Mesendoderm (in vitro differentiated cells): ENCODE data around the gene PRDM1.

Experiments used
- DNase-seq: peaks from one replicate; pipeline ENCODE4 v3.0.0; 2013
- H2AK5ac ChIP-seq: 2 replicates; pipeline ENCODE4 v1.6.1; 2013; ENCODE audit warnings: low read length, inconsistent platforms
- H2BK120ac ChIP-seq: 2 replicates; pipeline ENCODE4 v1.6.1; 2013; ENCODE audit warnings: low read depth, mild to moderate bottlenecking, low read length, moderate library complexity, mixed read lengths
- H2BK15ac ChIP-seq: replicated peaks from 2 replicates; pipeline ENCODE4 v1.6.1; 2013; ENCODE audit warnings: low read depth, mild to moderate bottlenecking, moderate library complexity
- H2BK5ac ChIP-seq: 2 replicates; pipeline ENCODE4 v1.6.1; 2013; ENCODE audit warnings: low read length, inconsistent platforms
- H3K18ac ChIP-seq: 2 replicates; pipeline ENCODE4 v1.6.1; 2013; ENCODE audit warnings: mild to moderate bottlenecking, low read length, mixed read lengths
- H3K23ac ChIP-seq: one replicate; pipeline ENCODE4 v1.6.1; 2013; ENCODE audit warnings: low read length
- H3K27ac ChIP-seq: 2 replicates; pipeline ENCODE4 v1.5.1; 2013; ENCODE audit warnings: low read depth, mild to moderate bottlenecking, inconsistent platforms, low read length, moderate library complexity
- H3K27me3 ChIP-seq: 2 replicates; pipeline ENCODE4 v1.6.1; 2013; ENCODE audit warnings: low read length, control low read depth, mild to moderate bottlenecking, inconsistent platforms; ENCODE audit not compliant: insufficient read depth, poor library complexity
- H3K36me3 ChIP-seq: 2 replicates; pipeline ENCODE4 v1.6.1; 2013; ENCODE audit warnings: low read length, inconsistent platforms; ENCODE audit not compliant: control insufficient read depth, insufficient read depth
- H3K4ac ChIP-seq: one replicate; pipeline ENCODE4 v1.6.1; 2013; ENCODE audit warnings: low read depth, mild to moderate bottlenecking, low read length, moderate library complexity
- H3K4me1 ChIP-seq: 2 replicates; pipeline ENCODE4 v1.6.1; 2013; ENCODE audit warnings: low read depth, low read length, inconsistent platforms; ENCODE audit not compliant: control insufficient read depth
- H3K4me2 ChIP-seq: 2 replicates; pipeline ENCODE4 v1.6.1; 2013; ENCODE audit warnings: low read length
- H3K4me3 ChIP-seq: 2 replicates; pipeline ENCODE4 v1.5.1; 2013; ENCODE audit warnings: mild to moderate bottlenecking, low read length
- H3K56ac ChIP-seq: one replicate; pipeline ENCODE4 v1.6.1; 2013; ENCODE audit warnings: low read length
- H3K79me1 ChIP-seq: 2 replicates; pipeline ENCODE4 v1.6.1; 2013; ENCODE audit warnings: low read length, inconsistent platforms
- H3K79me2 ChIP-seq: 2 replicates; pipeline ENCODE4 v1.6.1; 2013; ENCODE audit warnings: mild to moderate bottlenecking, low read length; ENCODE audit not compliant: control insufficient read depth, insufficient read depth
- H3K9ac ChIP-seq: 2 replicates; pipeline ENCODE4 v1.6.1; 2013; ENCODE audit warnings: low read length, inconsistent platforms
- H4K5ac ChIP-seq: one replicate; pipeline ENCODE4 v1.6.1; 2013; ENCODE audit warnings: low read length
- H4K8ac ChIP-seq: one replicate; pipeline ENCODE4 v1.6.1; 2013; ENCODE audit warnings: low read depth, mild to moderate bottlenecking, control low read depth, low read length, moderate library complexity
- WGBS: extraction: QIAGEN DNeasy Blood & Tissue Kit; methylation state at CpG from one replicate; pipeline ENCODE4 v1.1.7; 2013; ENCODE audit warnings: low lambda C conversion rate, missing lambda C conversion rate; ENCODE audit not compliant: insufficient coverage; ENCODE audit errors: extremely low coverage; 5-methylcytosine and 5-hydroxymethylcytosine counted together

Gene PRDM1

DNA sequence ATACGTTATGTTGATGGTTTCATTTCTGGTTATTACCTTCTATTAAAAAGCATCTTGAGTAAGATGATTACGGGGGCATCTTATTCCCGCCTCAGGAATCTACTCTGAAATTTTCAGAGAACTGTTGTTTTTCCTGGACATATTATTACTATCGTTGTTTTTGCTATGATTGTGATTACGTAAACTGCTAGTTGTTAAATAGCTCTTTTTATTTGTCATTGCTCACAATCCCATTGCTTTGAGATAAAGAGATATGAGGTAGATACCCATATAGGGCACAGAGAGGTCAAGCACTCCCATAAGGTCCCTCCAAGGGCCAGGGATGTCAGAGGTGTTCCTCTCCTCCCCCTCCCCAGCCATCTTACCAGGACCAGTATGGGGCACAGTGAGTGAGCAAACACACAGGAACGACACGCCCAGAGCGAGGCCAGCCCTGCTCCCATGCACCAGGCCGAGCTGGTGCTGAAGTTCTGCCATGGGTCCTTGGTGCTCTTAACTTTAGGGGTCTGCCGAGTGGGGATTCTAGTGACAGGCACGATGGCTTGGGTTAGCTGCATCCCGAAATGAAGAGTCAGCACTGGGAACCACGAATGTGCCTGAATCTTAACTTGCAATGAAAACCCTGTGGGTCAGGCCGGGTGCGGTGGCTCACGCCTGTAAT, 49.9 kb downstream of the PRDM1 start:
- no peak overlapping the region for H3K4me3 ChIP-seq
- H2BK120ac ChIP-seq, result no peak overlapping the region

DNA sequence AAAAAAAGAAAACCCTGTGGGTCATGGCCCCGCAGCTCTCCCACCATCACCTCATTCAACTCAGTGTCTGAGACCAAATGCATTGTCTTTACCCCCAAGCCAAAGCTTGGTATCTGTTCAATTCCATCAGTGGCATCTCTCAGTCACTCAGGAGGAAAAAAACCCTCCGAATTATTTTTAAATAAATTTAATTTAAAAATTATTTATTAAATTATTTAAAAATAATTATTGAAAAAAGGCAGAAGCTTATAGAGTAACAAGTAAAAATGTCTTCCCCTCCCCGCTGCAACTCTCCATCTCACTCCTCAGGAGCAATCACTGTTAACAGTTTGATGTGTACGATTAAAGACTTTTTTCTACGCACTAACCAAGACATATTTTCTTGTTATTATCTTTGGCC, 50.7 kb downstream of the PRDM1 start:
- Histone ChIP-seq H3K36me3 (no peaks in the 10 kb centered on the region), H3K27ac (no peak overlapping the region), H4K8ac (no peak overlapping the region), H3K4me3 (no peak overlapping the region), H2BK15ac (no peak overlapping the region), H3K4ac (no peak overlapping the region), H3K23ac (no peak overlapping the region), H3K4me2 (no peak overlapping the region), H3K27me3 (no peaks in the 10 kb centered on the region), H2AK5ac (no peak overlapping the region), H2BK120ac (no peak overlapping the region), H2BK5ac (no peak overlapping the region), H3K9ac (no peak overlapping the region), H3K18ac (no peak overlapping the region), H3K56ac (no peak overlapping the region), H3K79me2 (no peaks in the 10 kb centered on the region), H3K4me1 (no peaks in the 10 kb centered on the region), H4K5ac (no peak overlapping the region), H3K79me1 (no peaks in the 10 kb centered on the region)
- no peak for DNase-seq
- WGBS, result no CpG with 5 or more reads among the region's 5 CpGs

More for the DNA sequence above, 49.9 kb downstream of the PRDM1 start:
- H3K4me1 ChIP-seq, result no peaks in the 10 kb centered on the region
- H3K4me2 ChIP-seq, result no peak overlapping the region
- no peak for DNase-seq
- no peak overlapping the region for H3K27ac ChIP-seq
- H2AK5ac ChIP-seq, result no peak overlapping the region
- no peak overlapping the region for H3K9ac ChIP-seq
- H3K79me2 ChIP-seq, result no peaks in the 10 kb centered on the region
- no peak overlapping the region for H3K18ac ChIP-seq
- H3K79me1 ChIP-seq, result no peaks in the 10 kb centered on the region
- H3K56ac ChIP-seq, result no peak overlapping the region
- H3K36me3 ChIP-seq, result no peaks in the 10 kb centered on the region
- H4K5ac ChIP-seq, result no peak overlapping the region
- no peak overlapping the region for H2BK15ac ChIP-seq
- H3K4ac ChIP-seq, result no peak overlapping the region
- no peak overlapping the region for H4K8ac ChIP-seq
- H3K27me3 ChIP-seq, result no peaks in the 10 kb centered on the region
- H3K23ac ChIP-seq, result no peak overlapping the region
- H2BK5ac ChIP-seq, result no peak overlapping the region
- no CpG with 5 or more reads among the region's 16 CpGs for whole genome bisulfite sequencing

DNA sequence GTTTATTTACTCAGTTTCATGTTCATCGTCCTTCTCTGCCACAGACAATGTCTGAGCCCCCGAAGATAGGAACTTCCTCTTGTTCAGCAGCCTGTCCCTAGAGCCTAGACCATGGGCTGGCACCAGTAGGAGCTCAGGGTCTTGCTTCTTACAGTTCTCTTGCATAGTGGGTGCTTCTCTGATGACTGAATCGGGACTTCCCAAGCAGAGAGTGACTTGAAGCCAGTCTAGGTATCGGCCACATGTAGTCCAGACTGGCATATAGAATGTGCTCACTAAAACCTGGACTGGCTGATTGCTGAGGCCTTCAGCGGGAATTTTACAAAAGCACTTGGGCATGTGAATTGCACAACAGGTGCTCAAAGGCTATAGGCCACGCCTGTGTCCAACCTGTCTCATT, 52.0 kb downstream of the PRDM1 start:
- Histone ChIP-seq H2BK120ac (no peak overlapping the region), H3K27me3 (no peaks in the 10 kb centered on the region), H3K36me3 (no peaks in the 10 kb centered on the region), H2BK5ac (no peak overlapping the region), H3K23ac (no peak overlapping the region), H4K8ac (no peak overlapping the region), H3K79me2 (no peaks in the 10 kb centered on the region), H3K4ac (no peak overlapping the region), H3K4me1 (no peaks in the 10 kb centered on the region), H2BK15ac (no peak overlapping the region), H4K5ac (no peak overlapping the region), H3K18ac (no peak overlapping the region), H3K27ac (no peak overlapping the region), H3K4me2 (no peak overlapping the region), H3K56ac (no peak overlapping the region), H2AK5ac (no peak overlapping the region), H3K4me3 (no peak overlapping the region), H3K79me1 (no peaks in the 10 kb centered on the region), H3K9ac (no peak overlapping the region)
- no CpG with 5 or more reads among the region's 6 CpGs for WGBS
- DNase-seq, result no peak

DNA sequence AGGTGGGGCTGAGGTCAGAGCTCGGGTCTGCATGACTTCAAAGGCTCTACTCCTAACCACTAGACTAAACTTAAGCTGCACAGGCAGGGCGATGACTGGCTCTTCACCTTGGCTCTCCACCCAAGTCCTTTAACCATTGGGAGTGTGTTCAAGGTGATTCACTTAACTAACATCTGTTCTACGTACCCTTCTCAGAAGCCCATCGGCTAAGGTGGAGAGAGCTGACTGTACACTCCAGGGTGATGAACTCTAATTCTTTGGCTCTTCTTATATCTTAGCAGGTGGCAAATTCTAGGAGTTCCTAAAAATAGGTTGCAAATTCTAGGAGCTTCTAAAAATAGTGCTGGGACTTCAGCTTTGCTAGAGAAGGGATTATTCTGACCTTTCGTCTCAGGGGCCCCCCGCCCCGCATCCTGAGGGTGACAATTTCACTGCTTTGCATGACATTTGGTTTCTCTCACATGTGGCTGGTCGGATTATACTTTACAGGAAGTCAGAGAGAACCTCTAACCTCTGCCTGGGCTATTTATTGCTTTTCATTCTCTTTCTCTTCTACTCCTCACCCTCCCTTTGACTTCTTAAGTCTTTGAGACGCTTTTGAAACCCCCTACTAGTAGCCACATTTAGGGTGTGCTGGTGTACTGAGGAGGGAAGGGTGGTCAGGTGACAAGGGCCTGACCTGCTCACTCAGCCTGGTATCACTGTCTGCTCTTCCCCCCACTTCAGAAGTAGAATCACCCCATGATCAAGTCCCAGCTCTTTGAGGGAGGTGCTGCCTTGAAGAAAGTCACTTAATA, 55.5 kb downstream of the PRDM1 start:
- H3K23ac ChIP-seq, result no peak overlapping the region
- no peak overlapping the region for H3K18ac ChIP-seq
- H4K5ac ChIP-seq, result no peak overlapping the region
- no peak overlapping the region for H3K56ac ChIP-seq
- peak overlapping the region; percentile 15 for H2AK5ac ChIP-seq
- DNase-seq, result no peak
- no peaks in the 10 kb centered on the region for H3K27me3 ChIP-seq
- no peak overlapping the region for H3K4me2 ChIP-seq
- no peak overlapping the region for H3K4me3 ChIP-seq
- no peak overlapping the region for H4K8ac ChIP-seq
- H3K4ac ChIP-seq, result no peak overlapping the region
- no peak overlapping the region for H3K9ac ChIP-seq
- no peak overlapping the region for H2BK5ac ChIP-seq
- H3K79me1 ChIP-seq, result no peaks in the 10 kb centered on the region
- WGBS, result no CpG with 5 or more reads among the region's 9 CpGs
- no peak overlapping the region for H2BK120ac ChIP-seq
- H3K79me2 ChIP-seq, result no peaks in the 10 kb centered on the region
- H3K27ac ChIP-seq, result no peak overlapping the region
- no peak overlapping the region for H2BK15ac ChIP-seq
- H3K4me1 ChIP-seq, result no peaks in the 10 kb centered on the region
- no peaks in the 10 kb centered on the region for H3K36me3 ChIP-seq

DNA sequence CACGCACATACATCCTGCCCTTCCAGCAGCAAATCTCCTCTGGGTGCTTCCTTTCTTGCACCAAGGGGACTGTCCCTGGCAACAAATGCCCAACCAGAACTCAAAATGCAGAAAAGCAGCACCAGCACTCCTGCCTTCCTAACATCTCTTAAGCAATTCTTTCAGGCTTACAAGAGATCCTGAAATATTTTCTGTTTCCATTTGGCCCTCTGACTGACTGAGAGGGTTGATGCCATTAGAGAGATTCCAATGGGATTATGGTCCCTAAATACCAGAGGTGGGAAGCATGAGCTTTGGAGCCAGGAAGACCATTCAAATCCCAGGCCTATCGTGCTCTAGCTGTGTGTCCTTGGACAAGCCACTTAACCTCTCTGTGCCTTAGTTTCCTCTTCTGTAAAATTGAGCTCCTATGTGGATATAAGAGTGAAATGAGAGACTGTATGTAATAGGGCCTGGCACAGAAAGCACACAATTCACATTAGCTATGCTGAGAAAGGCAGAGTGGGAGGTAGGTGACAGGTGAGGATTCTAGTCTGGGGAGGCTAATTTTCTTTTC, 56.8 kb downstream of the PRDM1 start:
- Histone ChIP-seq H2AK5ac (peak overlapping the region; percentile 54), H3K56ac (no peak overlapping the region), H3K27me3 (no peaks in the 10 kb centered on the region), H2BK15ac (no peak overlapping the region), H3K9ac (no peak overlapping the region), H3K4me3 (no peak overlapping the region), H2BK120ac (no peak overlapping the region), H3K4ac (no peak overlapping the region), H3K79me2 (no peaks in the 10 kb centered on the region), H3K27ac (no peak overlapping the region), H3K23ac (no peak overlapping the region), H2BK5ac (no peak overlapping the region), H3K79me1 (no peaks in the 10 kb centered on the region), H3K4me2 (no peak overlapping the region), H4K8ac (no peak overlapping the region), H3K18ac (no peak overlapping the region), H3K36me3 (no peaks in the 10 kb centered on the region), H3K4me1 (no peaks in the 10 kb centered on the region), H4K5ac (no peak overlapping the region)
- peak; percentile 33 for DNase-seq
- WGBS, result no CpG with 5 or more reads among the region's 2 CpGs
